ENCODE data around the gene ANAPC15.
"Not testable (repeated sequence)": the region's sequence is repeated elsewhere in the genome, so short reads cannot be mapped to it uniquely, and the experiment has no call there.

GRCh38 chr11:72153874-72154273, 41.4 kb upstream of the ANAPC15 start:
- TF ChIP-seq, protein P1, sequence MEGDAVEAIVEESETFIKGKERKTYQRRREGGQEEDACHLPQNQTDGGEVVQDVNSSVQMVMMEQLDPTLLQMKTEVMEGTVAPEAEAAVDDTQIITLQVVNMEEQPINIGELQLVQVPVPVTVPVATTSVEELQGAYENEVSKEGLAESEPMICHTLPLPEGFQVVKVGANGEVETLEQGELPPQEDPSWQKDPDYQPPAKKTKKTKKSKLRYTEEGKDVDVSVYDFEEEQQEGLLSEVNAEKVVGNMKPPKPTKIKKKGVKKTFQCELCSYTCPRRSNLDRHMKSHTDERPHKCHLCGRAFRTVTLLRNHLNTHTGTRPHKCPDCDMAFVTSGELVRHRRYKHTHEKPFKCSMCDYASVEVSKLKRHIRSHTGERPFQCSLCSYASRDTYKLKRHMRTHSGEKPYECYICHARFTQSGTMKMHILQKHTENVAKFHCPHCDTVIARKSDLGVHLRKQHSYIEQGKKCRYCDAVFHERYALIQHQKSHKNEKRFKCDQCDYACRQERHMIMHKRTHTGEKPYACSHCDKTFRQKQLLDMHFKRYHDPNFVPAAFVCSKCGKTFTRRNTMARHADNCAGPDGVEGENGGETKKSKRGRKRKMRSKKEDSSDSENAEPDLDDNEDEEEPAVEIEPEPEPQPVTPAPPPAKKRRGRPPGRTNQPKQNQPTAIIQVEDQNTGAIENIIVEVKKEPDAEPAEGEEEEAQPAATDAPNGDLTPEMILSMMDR (IDR thresholded peaks at IDR 0.05; ENCODE audit: insufficient read depth, low read length, poor library complexity, severe bottlenecking), result not testable (repeated sequence)
- TF ChIP-seq EZH2phosphoT487 (conservative IDR thresholded peaks at IDR 0.05; ENCODE audit: low read length), result not testable (repeated sequence)

All from SU-DHL-6 (cell line).